SK-N-SH (cell line): ENCODE measurements around the gene HSDL1. TPM values are rescaled to one million over a fixed set of nuclear protein-coding genes. Genes with fewer than 3 reads are reported as not detected.

Experiments used
- CTCF ChIA-PET: fragments of 300-600, 350-600 bp; formaldehyde crosslinking; extraction: SDS; loops from one replicate; lab custom pipeline; 2021; lab: Yijun Ruan, JAX
- POLR2A ChIA-PET: fragments of 350-600 bp; sonication (Branson Sonifier 250); formaldehyde crosslinking; extraction: SDS; loops from one replicate; lab custom pipeline; 2020; ENCODE audit warnings: antibody characterized with exemption, inconsistent platforms; lab: Yijun Ruan, JAX
- DNase-seq: peaks from one replicate; pipeline ENCODE4 v3.0.0; 2012
- H2AFZ ChIP-seq: fragments of 200-600 bp; sonication (generic); 2 replicates; pipeline ENCODE4 v1.8.1; 2016; ENCODE audit warnings: antibody characterized with exemption, mild to moderate bottlenecking, low read depth
- H3F3A ChIP-seq: fragments of 200-600 bp; sonication (generic); replicated peaks from 2 replicates; pipeline ENCODE3; 2016; ENCODE audit warnings: antibody characterized with exemption, mild to moderate bottlenecking; ENCODE audit not compliant: insufficient read depth
- H3K27ac ChIP-seq, 2 experiments: fragments of 200-500 bp in 1 of 2; fragments of 200-600 bp in 1 of 2; sonication (Bioruptor generic) in 1 of 2; sonication (generic), shearing (Covaris generic) in 1 of 2; 2 replicates each; pipeline versions ENCODE4 v1.5.1 to v1.6.1; 2014 to 2016; ENCODE audit warnings: low read depth in 2 of 2, inconsistent platforms in 1 of 2, low read length in 1 of 2, mild to moderate bottlenecking in 1 of 2, mixed read lengths in 1 of 2
- H3K27me3 ChIP-seq: fragments of 200-600 bp; sonication (generic), shearing (Covaris generic); 2 replicates; pipeline ENCODE4 v1.6.1; 2016; ENCODE audit warnings: mixed run types; ENCODE audit not compliant: insufficient read depth
- H3K36me3 ChIP-seq, 2 experiments: fragments of 200-500 bp in 1 of 2; fragments of 200-600 bp in 1 of 2; sonication (Bioruptor generic) in 1 of 2; sonication (generic) in 1 of 2; replicated peaks in 1 of 2; 2 replicates each; pipeline versions ENCODE3 to v1.5.1; 2014 to 2016; ENCODE audit warnings: low read length in 1 of 2, mild to moderate bottlenecking in 1 of 2; ENCODE audit not compliant: insufficient read depth in 2 of 2, control insufficient read depth in 1 of 2
- H3K4me1 ChIP-seq, 2 experiments: fragments of 200-500 bp in 1 of 2; fragments of 200-600 bp in 1 of 2; sonication (Bioruptor generic) in 1 of 2; sonication (generic), shearing (Covaris generic) in 1 of 2; 2 replicates each; pipeline versions ENCODE4 v1.5.1 to v1.6.1; 2014 to 2016; ENCODE audit warnings: low read depth in 1 of 2, low read length in 1 of 2, mixed run types in 1 of 2; ENCODE audit not compliant: insufficient read depth in 2 of 2, control insufficient read depth in 1 of 2
- H3K4me2 ChIP-seq: fragments of 200-600 bp; sonication (generic), shearing (Covaris generic); 2 replicates; pipeline ENCODE4 v1.6.1; 2017; ENCODE audit warnings: mixed run types
- H3K4me3 ChIP-seq, 2 experiments: fragments of 200-500 bp in 1 of 2; fragments of 200-600 bp in 1 of 2; sonication (Bioruptor generic) in 1 of 2; sonication (generic), shearing (Covaris generic) in 1 of 2; 2 replicates each; pipeline versions ENCODE4 v1.5.1 to v1.8.1; 2014 to 2016; ENCODE audit warnings: low read depth in 2 of 2, inconsistent platforms in 1 of 2, low read length in 1 of 2, mild to moderate bottlenecking in 1 of 2, mixed read lengths in 1 of 2, moderate library complexity in 1 of 2
- H3K79me2 ChIP-seq: fragments of 200-600 bp; sonication (generic); 2 replicates; pipeline ENCODE4 v1.8.1; 2017; ENCODE audit warnings: mild to moderate bottlenecking; ENCODE audit not compliant: insufficient read depth
- H3K9ac ChIP-seq: fragments of 200-600 bp; sonication (generic); 2 replicates; pipeline ENCODE4 v1.6.1; 2017; ENCODE audit warnings: mixed run types
- H3K9me2 ChIP-seq: fragments of 200-600 bp; sonication (generic); 2 replicates; pipeline ENCODE4 v1.6.1; 2017; ENCODE audit warnings: mixed run types
- H3K9me3 ChIP-seq: fragments of 200-600 bp; sonication (generic); 2 replicates; pipeline ENCODE4 v1.6.1; 2017; ENCODE audit warnings: mixed run types, mild to moderate bottlenecking, moderate library complexity
- H4K20me1 ChIP-seq: fragments of 200-600 bp; sonication (generic); 2 replicates; pipeline ENCODE4 v1.6.1; 2017; ENCODE audit warnings: mild to moderate bottlenecking, mixed run types; ENCODE audit not compliant: insufficient read depth
- CHD2 ChIP-seq: fragments of 150-350 bp; IDR thresholded peaks from 2 replicates; pipeline ENCODE4 v1.6.1; 2018; ENCODE audit warnings: low read length; ENCODE audit not compliant: partially characterized antibody
- CTCF ChIP-seq: fragments of 200-600 bp; sonication (generic); IDR thresholded peaks from 2 replicates; pipeline ENCODE4 v1.6.1; 2017; ENCODE audit warnings: antibody characterized with exemption, mild to moderate bottlenecking, moderate library complexity
- ELF1 ChIP-seq: IDR thresholded peaks from 2 replicates; pipeline ENCODE4 v1.4.0; 2012
- EZH2phosphoT487 ChIP-seq: fragments of 200-600 bp; sonication (generic); IDR thresholded peaks from 2 replicates; pipeline ENCODE4 v1.6.1; 2017; ENCODE audit warnings: low read depth, mixed run types, mild to moderate bottlenecking, antibody characterized with exemption, moderate library complexity, borderline replicate concordance
- FOSL2 ChIP-seq: IDR thresholded peaks from 2 replicates; pipeline ENCODE4 v1.4.0; 2012; ENCODE audit warnings: low read depth, mild to moderate bottlenecking, moderate library complexity, borderline replicate concordance
- FOXJ3 ChIP-seq: sonication (generic); formaldehyde crosslinking; IDR thresholded peaks from 2 replicates; pipeline ENCODE4 v1.5.1; 2020; ENCODE audit warnings: mild to moderate bottlenecking, missing genetic modification reagents
- GATA2 ChIP-seq: sonication (generic); formaldehyde crosslinking; IDR thresholded peaks from 2 replicates; pipeline ENCODE4 v1.5.0; 2020; ENCODE audit warnings: mild to moderate bottlenecking, missing genetic modification reagents
- JUND ChIP-seq: IDR thresholded peaks from 2 replicates; pipeline ENCODE4 v1.4.0; 2012
- MXI1 ChIP-seq: IDR thresholded peaks from 2 replicates; pipeline ENCODE4 v1.6.1; 2012; ENCODE audit warnings: mild to moderate bottlenecking, low read depth, low read length, improper control_type of control experiment
- NRF1 ChIP-seq: IDR thresholded peaks from 2 replicates; pipeline ENCODE4 v1.6.1; 2012; ENCODE audit warnings: low read depth, mild to moderate bottlenecking, low read length
- PBX3 ChIP-seq: IDR thresholded peaks from 2 replicates; pipeline ENCODE4; 2012
- POLR2AphosphoS5 ChIP-seq: IDR thresholded peaks from 2 replicates; pipeline ENCODE4 v1.6.1; 2012; ENCODE audit warnings: low read depth, low read length
- RAD21 ChIP-seq: IDR thresholded peaks from 2 replicates; pipeline ENCODE4 v1.6.1; 2012; ENCODE audit warnings: mild to moderate bottlenecking, low read length
- RCOR1 ChIP-seq: fragments of 150-350 bp; IDR thresholded peaks from 2 replicates; pipeline ENCODE4 v1.6.1; 2017; ENCODE audit warnings: antibody characterized with exemption, low read length
- RFX5 ChIP-seq: IDR thresholded peaks from 2 replicates; pipeline ENCODE4 v1.6.1; 2012; ENCODE audit warnings: mild to moderate bottlenecking, improper control_type of control experiment, low read length
- RXRA ChIP-seq: IDR thresholded peaks from 2 replicates; pipeline ENCODE4 v1.4.0; 2012; ENCODE audit warnings: low read depth, mild to moderate bottlenecking, borderline replicate concordance
- SIN3A ChIP-seq: IDR thresholded peaks from 2 replicates; pipeline ENCODE4 v1.6.1; 2012; ENCODE audit warnings: low read depth, mild to moderate bottlenecking, low read length, moderate library complexity, borderline replicate concordance
- SMC3 ChIP-seq: IDR thresholded peaks from 2 replicates; pipeline ENCODE4 v1.6.1; 2012; ENCODE audit warnings: low read depth, low read length, improper control_type of control experiment
- TCF12 ChIP-seq: IDR thresholded peaks from 2 replicates; pipeline ENCODE4 v1.4.0; 2012
- TEAD4 ChIP-seq: IDR thresholded peaks from 2 replicates; pipeline ENCODE4 v1.4.0; 2012; ENCODE audit warnings: mild to moderate bottlenecking, borderline replicate concordance; ENCODE audit not compliant: insufficient read depth
- USF1 ChIP-seq: IDR thresholded peaks from 2 replicates; pipeline ENCODE4 v1.4.0; 2012; ENCODE audit warnings: low read depth, borderline replicate concordance
- USF2 ChIP-seq: fragments of 150-350 bp; IDR thresholded peaks from 2 replicates; pipeline ENCODE4 v1.6.1; 2017; ENCODE audit warnings: antibody characterized with exemption, low read length, low read depth, borderline replicate concordance
- WGBS: methylation state at CpG from one replicate; pipeline ENCODE4 v1.1.6; 2017; ENCODE audit warnings: low lambda C conversion rate; 5-methylcytosine and 5-hydroxymethylcytosine counted together
- polyA plus RNA-seq, 3 experiments: library from polyadenylated mRNA; depleted of rRNA; stranded (reverse); fragments of >200 nt; gene quantifications; 2 replicates each; pipeline ENCODE4 v1.2.3, GENCODE V29; 2012

HSDL1 gene
- polyA plus RNA-seq, 1 of the 3 experiments (the other 2 are of a cell fraction) = 14.5 TPM

GRCh38 chr16:84111525-84111924 lies 33.5 kb downstream of the HSDL1 start:
- peaks cover 62% of the 10 kb centered on the region for H4K20me1 ChIP-seq
- no peaks in the 10 kb centered on the region for H3K9me2 ChIP-seq
- no peak for DNase-seq
- 95% methylated on average over 3 of the region's 3 CpGs for WGBS
- POLR2A ChIA-PET = interaction anchor here (0.7 kb wide), 1 partner anchor 162 kb away, joined by 3 read pairs; no protein-coding TSS in a partner anchor
- H3K4me2 ChIP-seq = no peak overlapping the region
- H3K27me3 ChIP-seq = no peaks in the 10 kb centered on the region
- H3F3A ChIP-seq = peaks cover 2% of the 10 kb centered on the region
- H2AFZ ChIP-seq = no peak overlapping the region
- no peaks in the 10 kb centered on the region for H3K9me3 ChIP-seq
- no peak overlapping the region for H3K4me3 ChIP-seq
- peaks cover 0 to 12% of the 10 kb centered on the region in 2 experiments for H3K36me3 ChIP-seq
- H3K9ac ChIP-seq = no peak overlapping the region
- H3K79me2 ChIP-seq = peaks cover 100% of the 10 kb centered on the region
- CTCF ChIA-PET = interaction anchor here (1.4 kb wide), 1 partner anchor 9 kb away, joined by 3 read pairs; no protein-coding TSS in a partner anchor
- H3K27ac ChIP-seq = no peak overlapping the region
- no peak for TF ChIP-seq SIN3A
- no peak for TF ChIP-seq TEAD4
- no peak for TF ChIP-seq RAD21
- no peak for TF ChIP-seq SMC3
- TF ChIP-seq USF1 = no peak
- TF ChIP-seq CTCF = no peak
- TF ChIP-seq MXI1 = no peak
- TF ChIP-seq NRF1 = no peak
- no peak for TF ChIP-seq ELF1
- no peak for TF ChIP-seq POLR2AphosphoS5
- TF ChIP-seq, all 33 proteins: peak for 0
- H3K4me1 ChIP-seq = peaks cover 7 to 11% of the 10 kb centered on the region in 2 experiments; a peak in 3 of 4 replicates

- Histone ChIP-seq H3K27me3 (no peaks in the 10 kb centered on the region), H3K36me3 (peaks cover 0 to 11% of the 10 kb centered on the region in 2 experiments), H4K20me1 (peaks cover 69% of the 10 kb centered on the region), H3K4me1 (peaks cover 6 to 11% of the 10 kb centered on the region in 2 experiments; a peak in 3 of 4 replicates), H3K4me2 (no peak overlapping the region), H3K27ac (no peak overlapping the region), H3K79me2 (peaks cover 96% of the 10 kb centered on the region), H3K9me2 (no peaks in the 10 kb centered on the region), H3K9ac (no peak overlapping the region), H3K4me3 (no peak overlapping the region), H3F3A (no peaks in the 10 kb centered on the region), H3K9me3 (no peaks in the 10 kb centered on the region), H2AFZ (no peak overlapping the region)
- ChIA-PET POLR2A (no interaction called here), CTCF (interaction anchor here (1.4 to 1.6 kb wide), 2 partner anchors 8 to 45 kb away, joined by 3 read pairs; no protein-coding TSS in a partner anchor)
- no peak for DNase-seq
- 93% methylated on average over 3 of the region's 3 CpGs for WGBS
- TF ChIP-seq USF1 (no peak), RXRA (no peak), FOSL2 (no peak), PBX3 (no peak), EZH2phosphoT487 (no peak), RFX5 (no peak), JUND (no peak), CHD2 (no peak), USF2 (no peak), GATA2 (CRISPR knock-in tag) (no peak), RCOR1 (no peak), FOXJ3 (no peak), TEAD4 (no peak), SIN3A (no peak), NRF1 (no peak), TCF12 (no peak)
Observed at GRCh38 chr16:84110527-84110926, 34.5 kb downstream of the HSDL1 start.
